Keratinocyte (primary cell): Measurements from ENCODE around the gene ACP2. TPM values are rescaled to one million over a fixed set of nuclear protein-coding genes. Genes with fewer than 3 reads are reported as not detected.

Experiments used
- DNase-seq: peaks from one replicate; pipeline ENCODE4 v3.0.0-alpha.2; 2011; ENCODE audit warnings: low read depth, missing footprints, low spot score
- FAIRE-seq: peaks from 2 replicates; lab custom pipeline; 2011; peaks lifted over from hg19 to GRCh38; lab: Jason Lieb, UNC
- H2AFZ ChIP-seq: 2 replicates; pipeline ENCODE4 v1.6.0; 2012; ENCODE audit warnings: low read length, control low read depth, inconsistent platforms; ENCODE audit not compliant: control insufficient read depth
- H3K27ac ChIP-seq: 2 replicates; pipeline ENCODE4 v1.5.1; 2011; ENCODE audit warnings: low read length; ENCODE audit not compliant: control insufficient read depth, insufficient read depth
- H3K27me3 ChIP-seq: 3 replicates; pipeline ENCODE4 v1.6.0; 2011; ENCODE audit warnings: low read length; ENCODE audit not compliant: control insufficient read depth, insufficient read depth; ENCODE audit errors: extremely low read depth
- H3K36me3 ChIP-seq, 2 experiments: 2 replicates in 1 of 2; 3 replicates in 1 of 2; pipeline ENCODE4 v1.5.1; 2011; ENCODE audit warnings: low read length in 2 of 2, mild to moderate bottlenecking in 1 of 2; ENCODE audit not compliant: control insufficient read depth in 2 of 2, insufficient read depth in 2 of 2; ENCODE audit errors: extremely low read depth in 1 of 2
- H3K4me1 ChIP-seq: 3 replicates; pipeline ENCODE4 v1.5.1; 2011; ENCODE audit warnings: low read length; ENCODE audit not compliant: control insufficient read depth, insufficient read depth; ENCODE audit errors: extremely low read depth
- H3K4me2 ChIP-seq: 3 replicates; pipeline ENCODE4 v1.6.0; 2011; ENCODE audit warnings: low read depth, low read length; ENCODE audit not compliant: control insufficient read depth, insufficient read depth; ENCODE audit errors: extremely low read depth
- H3K4me3 ChIP-seq, 3 experiments: fragments of 200-600 bp in 1 of 3; sonication (generic) in 1 of 3; 2 replicates in 2 of 3; 3 replicates in 1 of 3; pipeline ENCODE4 v1.5.1; 2011 to 2016; ENCODE audit warnings: low read length in 3 of 3, mild to moderate bottlenecking in 3 of 3, control low read depth in 2 of 3, inconsistent platforms in 1 of 3, low read depth in 1 of 3, mixed read lengths in 1 of 3, mixed run types in 1 of 3, moderate library complexity in 1 of 3; ENCODE audit not compliant: control insufficient read depth in 2 of 3, insufficient read depth in 2 of 3; ENCODE audit errors: extremely low read depth in 1 of 3
- H3K79me2 ChIP-seq: 2 replicates; pipeline ENCODE4 v1.6.0; 2012; ENCODE audit warnings: low read length; ENCODE audit not compliant: control insufficient read depth, insufficient read depth
- H3K9ac ChIP-seq: 3 replicates; pipeline ENCODE4 v1.6.0; 2011; ENCODE audit warnings: low read length; ENCODE audit not compliant: control insufficient read depth, insufficient read depth; ENCODE audit errors: extremely low read depth
- H3K9me1 ChIP-seq: 3 replicates; pipeline ENCODE4 v1.6.0; 2011; ENCODE audit warnings: low read length; ENCODE audit not compliant: control insufficient read depth, insufficient read depth; ENCODE audit errors: extremely low read depth
- H3K9me3 ChIP-seq: 2 replicates; pipeline ENCODE4 v1.5.1; 2012; ENCODE audit warnings: low read depth, low read length; ENCODE audit not compliant: control insufficient read depth
- H4K20me1 ChIP-seq: 3 replicates; pipeline ENCODE4 v1.6.0; 2011; ENCODE audit warnings: low read length; ENCODE audit not compliant: control insufficient read depth, insufficient read depth; ENCODE audit errors: extremely low read depth
- EZH2 ChIP-seq: IDR thresholded peaks from one replicate; pipeline ENCODE4 v1.6.1; 2012; ENCODE audit warnings: inconsistent platforms, mild to moderate bottlenecking, low read length, moderate library complexity
- dilution Hi-C: fragments of 300-500 bp; cut with MboI; formaldehyde crosslinking; loops from one replicate; pipeline ENCODE4 v1.7.0; 2020; ENCODE audit warnings: low sequenced_read_pairs; ENCODE audit not compliant: extremely low pct_ligation_motif_present
- polyA plus RNA-seq, 5 experiments: library from polyadenylated mRNA; depleted of rRNA in 3 of 5; stranded (reverse) in 3 of 5; stranded (forward) in 1 of 5; unstranded in 1 of 5; fragments of >200 nt; gene quantifications; 1 replicate in 1 of 5; 2 replicates in 3 of 5; 3 replicates in 1 of 5; pipeline versions ENCODE4 v1.2.1 to v1.2.3, GENCODE V29; 2011 to 2012; ENCODE audit warnings: missing spikeins in 2 of 5, low read depth in 1 of 5, low replicate concordance in 1 of 5
- TF ChIP-seq, protein P1 (sequence below), 3 experiments: IDR thresholded peaks in 1 of 3; conservative IDR thresholded peaks in 1 of 3; optimal IDR thresholded peaks in 1 of 3; 2 replicates in 2 of 3; 3 replicates in 1 of 3; pipeline versions ENCODE3 to v1.5.1; 2011; ENCODE audit warnings: low read length in 3 of 3, mild to moderate bottlenecking in 3 of 3, moderate library complexity in 2 of 3, control low read depth in 1 of 3, inconsistent platforms in 1 of 3; ENCODE audit not compliant: insufficient read depth in 2 of 3; ENCODE audit errors: extremely low read depth in 1 of 3

The ACP2 gene
- polyA plus RNA-seq, 1 donor (not counting 4 experiments of a cell fraction or from before 2014, with no cell fraction given): 11.5 TPM

GRCh38 chr11:47272706-47273105 is 24.1 kb upstream of the ACP2 start:
- no peak overlapping the region for H3K4me3 ChIP-seq
- dilution Hi-C loops: no loop called here
- H3K27ac ChIP-seq: no peak overlapping the region
- no peaks in the 10 kb centered on the region for H3K9me3 ChIP-seq
- H3K79me2 ChIP-seq: peaks cover 32% of the 10 kb centered on the region
- no peak overlapping the region for H2AFZ ChIP-seq
- no peak overlapping the region for H3K4me2 ChIP-seq
- no peak overlapping the region for H3K9ac ChIP-seq
- no peaks in the 10 kb centered on the region for H4K20me1 ChIP-seq
- no peaks in the 10 kb centered on the region for H3K27me3 ChIP-seq
- DNase-seq (no peak), FAIRE-seq (no peak)
- TF ChIP-seq EZH2: no peak
- TF ChIP-seq, protein P1, sequence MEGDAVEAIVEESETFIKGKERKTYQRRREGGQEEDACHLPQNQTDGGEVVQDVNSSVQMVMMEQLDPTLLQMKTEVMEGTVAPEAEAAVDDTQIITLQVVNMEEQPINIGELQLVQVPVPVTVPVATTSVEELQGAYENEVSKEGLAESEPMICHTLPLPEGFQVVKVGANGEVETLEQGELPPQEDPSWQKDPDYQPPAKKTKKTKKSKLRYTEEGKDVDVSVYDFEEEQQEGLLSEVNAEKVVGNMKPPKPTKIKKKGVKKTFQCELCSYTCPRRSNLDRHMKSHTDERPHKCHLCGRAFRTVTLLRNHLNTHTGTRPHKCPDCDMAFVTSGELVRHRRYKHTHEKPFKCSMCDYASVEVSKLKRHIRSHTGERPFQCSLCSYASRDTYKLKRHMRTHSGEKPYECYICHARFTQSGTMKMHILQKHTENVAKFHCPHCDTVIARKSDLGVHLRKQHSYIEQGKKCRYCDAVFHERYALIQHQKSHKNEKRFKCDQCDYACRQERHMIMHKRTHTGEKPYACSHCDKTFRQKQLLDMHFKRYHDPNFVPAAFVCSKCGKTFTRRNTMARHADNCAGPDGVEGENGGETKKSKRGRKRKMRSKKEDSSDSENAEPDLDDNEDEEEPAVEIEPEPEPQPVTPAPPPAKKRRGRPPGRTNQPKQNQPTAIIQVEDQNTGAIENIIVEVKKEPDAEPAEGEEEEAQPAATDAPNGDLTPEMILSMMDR (optimal IDR thresholded peaks at IDR 0.05 in 1 of 3, IDR thresholded peaks at IDR 0.05 in 1 of 3, conservative IDR thresholded peaks at IDR 0.05 in 1 of 3; ENCODE audit: extremely low read depth in 1 of 3, insufficient read depth in 2 of 3, low read length in 3 of 3): no peak
- H3K36me3 ChIP-seq: peaks cover 0 to 16% of the 10 kb centered on the region in 2 experiments
- H3K9me1 ChIP-seq: peaks cover 2% of the 10 kb centered on the region
- peaks cover 17% of the 10 kb centered on the region for H3K4me1 ChIP-seq

- dilution Hi-C loops: no loop called here
- peaks cover 32% of the 10 kb centered on the region for H3K79me2 ChIP-seq
- H3K9ac ChIP-seq: no peak overlapping the region
- FAIRE-seq: no peak
- no peak overlapping the region for H3K4me3 ChIP-seq
- no peak overlapping the region for H2AFZ ChIP-seq
- no peaks in the 10 kb centered on the region for H3K9me3 ChIP-seq
- DNase-seq: no peak
- peaks cover 2% of the 10 kb centered on the region for H3K9me1 ChIP-seq
- H3K36me3 ChIP-seq: peaks cover 0 to 15% of the 10 kb centered on the region in 2 experiments
- H3K27me3 ChIP-seq: no peaks in the 10 kb centered on the region
- peaks cover 17% of the 10 kb centered on the region for H3K4me1 ChIP-seq
- H3K4me2 ChIP-seq: no peak overlapping the region
- no peak for TF ChIP-seq EZH2
- TF ChIP-seq, protein P1 (optimal IDR thresholded peaks at IDR 0.05 in 1 of 3, IDR thresholded peaks at IDR 0.05 in 1 of 3, conservative IDR thresholded peaks at IDR 0.05 in 1 of 3; ENCODE audit: extremely low read depth in 1 of 3, insufficient read depth in 2 of 3, low read length in 3 of 3): no peak
- no peak overlapping the region for H3K27ac ChIP-seq
- no peaks in the 10 kb centered on the region for H4K20me1 ChIP-seq
Measured at GRCh38 chr11:47271961-47272661, 23.5 kb upstream of the ACP2 start.
